Endometrial microvascular endothelial cells (primary cell): ENCODE measurements around the gene RNF157. TPM values are rescaled to one million over a fixed set of nuclear protein-coding genes. Genes with fewer than 3 reads are reported as not detected.

Experiments used
- in situ Hi-C: cut with HindIII; loops from 2 replicates; pipeline ENCODE4 v1.10.0; 2017; ENCODE audit warnings: low sequenced_read_pairs, low pct_unique_long_range_greater_than_20kb; ENCODE audit errors: inconsistent ontology term
- total RNA-seq: library from RNA; depleted of rRNA; stranded (reverse); fragments of >200 nt; gene quantifications from one replicate; pipeline ENCODE4 v1.2.3, GENCODE V29; 2015; ENCODE audit errors: inconsistent ontology term

Gene RNF157
- total RNA-seq, 1 donor from 2014 or later = not detected

DNA sequence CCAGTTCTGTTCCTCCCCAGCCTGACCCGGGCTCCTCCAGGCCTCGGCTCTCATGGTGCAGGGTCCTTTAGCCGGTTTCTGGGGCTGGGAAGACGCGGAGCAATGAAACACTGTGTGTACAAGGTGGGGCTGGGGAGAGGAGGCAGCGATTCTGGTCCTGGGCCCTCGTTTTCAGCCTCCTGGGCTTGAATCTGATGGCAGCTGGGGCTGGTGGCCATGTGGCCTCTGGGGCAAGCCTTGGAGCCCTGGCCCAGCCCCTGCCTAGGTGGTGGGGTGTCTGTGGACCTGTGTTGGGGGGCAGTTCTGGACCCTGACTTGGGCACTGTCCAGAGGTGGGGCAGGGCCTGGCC is 103.3 kb downstream of the RNF157 start:
- in situ Hi-C loops = no loop called here

DNA sequence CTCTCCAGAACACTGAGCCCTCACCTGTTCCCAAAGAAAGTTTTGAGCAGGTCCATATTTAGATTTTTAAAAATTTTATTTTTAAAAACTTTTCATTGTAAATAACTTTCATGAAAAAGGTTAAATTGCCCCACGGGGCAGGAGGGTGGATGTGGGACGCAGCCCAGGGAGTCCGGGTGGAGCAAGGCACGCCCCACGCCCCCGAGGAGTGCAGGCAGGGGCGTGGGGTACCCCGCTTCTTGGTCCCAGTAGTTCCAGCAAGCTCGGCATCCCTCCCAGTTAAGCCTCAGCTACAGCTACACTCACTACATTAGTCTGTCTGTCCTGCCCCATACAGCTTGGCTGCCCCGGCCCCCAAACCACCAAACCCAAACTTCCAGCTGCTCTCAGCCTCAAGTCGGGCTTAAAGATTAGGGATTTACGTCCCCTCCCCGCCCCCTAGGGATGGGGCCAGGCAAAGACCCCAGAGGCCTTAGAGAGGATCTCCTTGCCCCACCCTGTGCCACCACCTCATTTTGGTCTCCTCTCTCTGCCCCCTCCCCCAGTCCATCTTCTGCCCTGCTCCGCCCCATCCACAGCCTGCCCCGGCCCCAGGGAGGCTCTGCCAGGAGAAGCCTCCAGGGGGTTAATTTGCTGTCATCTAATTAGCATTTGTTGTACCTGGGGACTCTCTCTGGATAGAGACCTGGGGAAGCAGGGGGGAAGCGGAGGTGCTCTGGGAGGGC is 103.9 kb downstream of the RNF157 start:
- in situ Hi-C loops = no loop called here

DNA sequence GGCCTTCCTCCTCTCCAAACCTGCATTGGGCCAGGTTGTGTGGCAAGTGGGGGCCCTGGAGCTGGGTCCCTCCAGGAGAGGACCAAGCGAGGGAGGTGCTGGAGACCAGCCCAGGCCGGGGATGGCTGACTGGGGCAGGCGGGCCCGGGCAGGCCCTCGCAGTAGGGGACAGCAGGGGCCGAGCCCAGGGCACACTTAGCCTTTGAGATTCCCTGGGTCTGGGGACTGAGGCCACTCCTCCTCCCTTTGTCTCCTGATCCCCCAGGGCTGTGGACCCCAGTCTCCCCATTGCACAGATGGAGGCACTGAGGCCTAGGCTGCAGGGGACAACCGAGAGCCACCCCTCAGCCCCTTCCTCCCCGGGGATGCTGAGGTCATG is 104.5 kb downstream of the RNF157 start:
- in situ Hi-C loops = no loop called here

DNA sequence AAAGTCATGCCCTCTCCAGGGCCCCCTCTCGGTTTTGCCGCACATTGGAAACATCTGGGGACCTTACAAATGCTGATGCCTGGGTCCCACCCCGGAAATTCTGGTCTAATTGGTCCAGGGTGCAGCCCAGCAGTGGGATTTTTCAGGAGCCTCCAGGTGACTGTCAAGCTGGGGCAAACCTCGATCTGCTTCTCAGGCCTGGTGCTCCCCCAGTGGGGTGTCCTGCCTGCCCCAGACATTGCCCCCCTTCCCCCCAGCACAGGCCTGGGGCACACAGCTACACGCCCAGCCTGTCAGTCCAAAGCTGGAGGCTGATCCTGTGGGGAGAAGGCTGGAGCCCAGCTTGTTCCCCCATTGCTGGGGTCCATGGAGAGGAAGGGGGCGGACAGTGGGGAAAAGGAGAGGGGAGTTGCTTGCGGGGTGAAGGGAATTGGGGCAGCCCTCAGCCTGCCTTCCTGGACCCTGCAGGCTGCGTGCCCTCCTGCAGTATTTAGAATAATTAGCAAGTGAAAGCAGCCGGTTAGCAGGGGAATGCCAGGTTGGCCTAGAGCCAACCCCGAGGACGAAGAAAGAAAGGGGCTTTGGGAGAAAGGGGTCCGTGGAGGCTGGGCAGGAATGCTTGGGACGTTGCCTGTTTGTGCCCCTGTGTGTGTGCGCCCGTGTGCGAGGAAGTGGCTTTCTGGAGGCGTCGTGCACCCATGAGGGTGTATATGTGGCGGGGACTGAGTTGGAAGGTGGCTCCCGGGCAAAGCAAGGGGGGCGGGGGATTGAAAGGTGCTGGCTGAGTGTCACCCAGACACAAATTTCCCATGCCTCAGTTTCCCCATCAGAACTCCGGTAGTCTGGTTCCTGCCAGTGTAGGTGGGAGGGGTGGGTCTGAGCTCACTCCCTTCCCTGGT is 105.1 kb downstream of the RNF157 start:
- in situ Hi-C loops = no loop called here

DNA sequence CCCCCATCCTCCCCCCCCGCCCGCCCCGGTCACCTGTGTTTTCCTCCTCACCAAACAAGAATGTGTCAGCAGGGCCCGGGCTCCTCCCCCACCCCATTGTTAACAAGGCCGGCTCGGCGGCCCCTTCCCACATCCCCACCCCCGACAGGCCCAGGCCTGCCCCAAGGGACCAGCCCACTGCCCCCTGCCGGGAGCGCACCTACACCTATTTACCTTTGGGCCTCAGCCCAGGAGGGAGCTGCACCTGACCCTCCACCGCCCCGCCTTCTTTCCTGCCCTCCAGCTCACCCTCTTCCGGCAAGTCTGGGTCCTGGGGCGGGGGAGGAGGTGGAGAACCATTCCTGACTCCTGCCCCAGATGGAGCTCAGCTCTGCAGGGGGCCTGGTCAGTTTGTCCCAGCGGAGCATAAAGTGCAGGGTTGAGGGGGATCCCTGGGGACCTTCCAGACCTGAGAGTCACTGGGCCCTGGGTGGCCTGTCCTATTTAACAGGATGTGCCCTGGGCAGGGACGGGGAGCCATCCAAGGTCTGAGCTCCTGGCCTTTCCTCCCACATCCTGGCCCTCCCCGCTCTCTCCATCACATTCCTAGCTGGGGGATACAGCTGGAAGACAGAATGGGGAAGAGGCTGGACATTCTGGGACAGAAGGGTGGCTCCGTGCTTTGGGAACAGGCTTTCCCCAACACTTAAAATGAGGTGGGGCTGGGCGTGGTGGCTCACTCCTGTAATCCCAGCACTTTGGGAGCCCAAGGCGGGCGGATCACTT is 107.5 kb downstream of the RNF157 start:
- in situ Hi-C loops = no loop called here

DNA sequence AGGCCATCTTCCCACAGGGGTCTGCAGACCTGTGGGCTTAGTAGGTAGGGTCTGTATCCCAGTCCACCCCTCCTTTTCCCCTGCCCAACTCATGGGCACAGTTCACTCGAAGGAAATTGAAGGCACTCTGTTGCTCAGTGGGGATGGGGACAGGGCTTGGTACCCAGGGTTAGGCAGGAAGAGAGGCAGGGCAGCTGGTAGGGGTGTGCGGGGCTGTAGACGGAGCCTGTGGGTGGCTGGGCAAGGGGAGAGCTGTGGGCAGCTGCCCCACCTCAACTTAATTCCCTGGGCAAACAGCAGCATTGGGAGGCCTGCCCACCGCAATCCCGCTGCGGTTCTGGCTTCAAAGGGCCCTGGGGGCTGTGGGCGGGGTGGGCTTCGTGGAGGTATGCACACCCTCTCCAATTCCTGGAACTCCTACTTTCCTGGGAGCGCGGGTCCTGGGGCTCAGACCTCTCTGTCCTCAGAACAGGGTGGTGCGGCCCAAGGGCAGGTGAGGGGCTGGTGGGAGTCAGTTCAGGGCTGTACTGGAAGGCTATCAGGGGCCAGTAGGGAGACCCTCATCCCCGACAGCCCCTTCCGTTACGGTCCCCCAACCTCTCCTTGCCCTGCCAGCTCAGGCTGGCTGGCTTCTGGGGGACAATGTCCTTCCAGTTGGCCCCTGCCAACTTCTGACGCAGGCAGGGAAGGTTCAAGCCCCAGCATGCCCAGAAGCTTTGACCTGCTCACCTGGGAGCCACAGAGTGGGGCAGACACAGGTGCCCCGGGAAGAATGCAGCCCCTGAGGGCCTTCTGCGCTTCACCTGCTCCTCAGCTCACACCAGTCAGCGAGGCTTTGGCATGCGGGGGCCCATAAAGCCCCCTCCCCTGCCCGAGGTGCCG is 108.4 kb downstream of the RNF157 start:
- in situ Hi-C loops = no loop called here

DNA sequence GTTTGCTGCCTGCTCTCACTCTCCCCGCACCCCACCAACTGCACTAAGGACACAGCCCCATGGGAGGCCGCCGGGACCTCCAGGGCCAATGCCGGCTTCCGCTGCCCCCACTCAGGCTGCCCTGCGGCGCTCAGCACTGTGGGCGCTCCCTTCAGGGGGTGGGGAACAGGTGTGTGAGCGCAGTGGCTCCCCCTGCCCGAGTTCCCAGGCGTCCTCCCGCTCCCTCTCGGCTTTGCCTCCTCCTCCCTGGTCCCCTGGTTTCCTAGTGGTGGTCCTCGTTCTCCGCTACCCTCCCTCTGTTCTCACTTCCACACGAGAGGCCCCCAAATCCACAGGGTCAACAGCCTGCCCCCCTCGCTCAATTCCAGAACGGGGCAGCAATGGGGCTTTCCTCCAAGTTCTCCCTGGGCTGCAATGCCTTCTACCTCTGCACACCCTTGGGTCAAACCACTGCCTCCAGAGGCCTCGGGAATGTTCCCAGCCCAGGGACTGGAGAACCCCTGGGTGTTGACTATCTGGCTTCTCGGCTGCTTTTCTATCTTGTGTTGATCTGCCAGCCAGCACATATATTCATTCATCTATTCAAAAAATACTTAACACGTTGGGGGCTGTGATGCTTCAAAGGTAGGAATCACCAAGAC is 109.1 kb downstream of the RNF157 start:
- in situ Hi-C loops = no loop called here

DNA sequence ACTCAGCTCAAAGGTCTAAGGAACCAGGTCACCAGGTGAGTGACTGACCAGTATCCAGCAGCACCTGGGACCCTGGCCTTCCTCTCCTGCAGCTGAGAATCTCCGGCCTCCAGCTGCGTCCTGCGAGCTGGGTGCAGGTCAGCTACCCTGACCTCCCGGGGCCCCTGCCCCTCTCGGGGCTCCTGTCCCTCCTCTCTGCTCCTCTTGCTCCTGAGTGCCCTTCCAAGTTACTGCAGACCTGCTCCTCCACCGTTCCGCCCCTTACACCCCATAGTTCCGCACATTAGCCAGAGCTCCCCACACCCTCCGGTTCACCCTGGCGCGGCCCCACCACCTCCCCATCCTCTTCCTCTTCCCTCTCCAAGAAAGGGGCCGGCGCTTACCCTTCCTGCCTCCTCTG is 109.8 kb downstream of the RNF157 start:
- in situ Hi-C loops = no loop called here

DNA sequence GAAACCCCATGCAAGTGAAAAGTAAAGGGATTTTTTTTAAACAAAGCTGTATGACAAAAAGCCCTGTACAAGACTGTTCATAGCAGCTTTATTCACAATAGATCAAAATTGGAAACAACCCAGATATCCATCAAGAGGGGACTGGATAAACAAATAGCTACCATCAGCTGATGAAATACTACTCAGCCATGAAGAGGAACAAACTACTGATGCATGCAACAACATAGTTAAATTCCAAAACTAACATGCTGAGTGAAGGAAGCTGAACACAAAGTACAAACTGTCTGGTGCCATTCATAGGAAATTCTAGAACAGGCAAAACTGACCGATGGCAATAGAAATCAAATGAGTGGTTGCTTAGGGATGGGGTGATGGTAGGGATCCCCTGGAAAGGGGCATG is 114.4 kb downstream of the RNF157 start:
- in situ Hi-C loops = no loop called here

DNA sequence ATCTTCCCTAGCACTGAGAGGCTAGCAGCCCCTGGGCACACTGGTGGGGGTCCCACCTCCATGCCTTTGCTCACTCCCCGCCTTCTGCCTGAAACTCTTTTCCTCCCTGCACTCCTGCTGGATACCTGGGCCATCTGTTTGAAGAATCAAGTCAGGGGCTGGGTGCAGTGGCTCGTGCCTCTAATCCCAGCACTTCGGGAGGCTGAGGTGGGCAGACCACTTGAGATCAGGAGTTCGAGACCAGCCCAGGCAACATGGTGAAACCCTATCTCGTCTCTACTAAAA is 115.0 kb downstream of the RNF157 start:
- in situ Hi-C loops = no loop called here

DNA sequence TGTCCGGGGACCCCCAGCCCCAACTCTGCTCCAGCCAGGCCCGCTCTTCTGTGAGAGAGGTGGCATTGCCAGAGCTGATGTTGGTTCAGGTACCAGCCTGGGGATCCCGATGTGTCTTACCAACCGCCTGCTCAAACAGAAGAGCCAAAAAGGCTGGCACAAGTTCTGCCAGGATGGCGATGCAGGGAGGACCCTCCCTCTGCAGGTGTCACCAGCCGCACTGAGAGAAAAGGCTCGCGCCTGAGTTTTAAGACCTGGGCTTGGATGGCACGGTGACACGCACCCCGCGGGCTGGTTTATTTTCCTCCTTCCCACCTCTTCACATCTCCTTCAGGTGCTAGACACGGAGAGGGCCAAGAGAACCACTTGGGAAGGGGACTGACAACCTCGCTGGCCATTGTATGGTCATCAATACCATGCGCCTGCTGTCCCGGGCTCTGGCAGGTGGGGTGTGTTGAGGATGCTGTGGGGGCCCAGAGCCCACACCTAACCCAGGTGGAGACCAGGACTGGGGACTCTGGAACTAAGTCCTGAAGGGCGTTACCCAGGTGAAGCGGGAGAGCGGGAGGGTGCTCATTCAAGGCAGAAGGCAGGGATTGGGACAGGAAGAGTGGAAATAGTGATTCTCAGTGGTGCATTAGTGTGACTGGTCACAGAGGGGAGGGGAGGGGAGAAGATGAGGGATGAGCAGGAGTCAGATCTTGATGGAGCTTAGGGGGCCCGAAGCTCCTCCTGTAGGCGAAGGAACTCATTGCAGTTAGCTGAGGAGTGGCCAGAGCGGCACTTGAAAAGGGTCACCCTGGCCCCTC is 115.5 kb downstream of the RNF157 start:
- in situ Hi-C loops = no loop called here

DNA sequence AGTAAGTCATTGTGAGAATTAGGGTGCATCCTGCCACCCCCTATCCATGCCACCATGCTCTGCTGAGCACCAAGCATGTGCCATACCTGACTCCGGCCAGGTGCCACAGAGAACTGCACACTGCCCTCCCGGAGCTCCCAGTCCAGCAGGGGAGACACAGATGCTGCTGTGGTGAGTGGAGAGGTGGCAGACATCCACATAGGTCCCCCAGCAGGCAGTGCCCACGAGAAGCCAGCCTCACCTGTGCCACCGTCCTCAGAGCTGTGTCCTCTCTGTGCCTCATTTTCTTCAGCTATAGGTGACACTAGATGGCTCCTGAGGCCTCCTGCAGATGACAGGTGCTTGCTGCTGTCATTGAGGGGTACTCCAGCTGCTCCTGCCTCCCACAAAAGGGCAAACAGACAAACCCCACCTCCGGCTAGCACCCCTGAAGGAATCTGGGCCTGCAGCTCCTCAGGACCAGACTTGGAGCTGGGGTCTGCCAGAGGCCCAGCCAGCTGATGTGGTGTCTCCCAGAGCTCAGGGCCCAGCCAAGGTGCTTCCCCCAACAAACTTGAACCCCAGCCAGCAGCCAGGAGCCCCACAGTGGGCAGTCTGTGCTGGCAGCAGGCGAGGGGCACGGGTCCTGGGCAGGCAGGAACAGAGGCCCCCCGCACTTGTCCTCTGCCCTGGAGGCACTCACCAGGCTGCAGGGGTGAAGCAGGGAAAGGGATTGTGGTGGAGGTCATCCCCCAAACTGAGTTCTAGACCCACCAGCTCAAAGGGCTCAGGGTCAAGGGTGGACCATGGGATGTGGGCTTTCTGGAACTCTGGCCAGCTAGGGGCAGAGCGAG is 116.3 kb downstream of the RNF157 start:
- in situ Hi-C loops = no loop called here

DNA sequence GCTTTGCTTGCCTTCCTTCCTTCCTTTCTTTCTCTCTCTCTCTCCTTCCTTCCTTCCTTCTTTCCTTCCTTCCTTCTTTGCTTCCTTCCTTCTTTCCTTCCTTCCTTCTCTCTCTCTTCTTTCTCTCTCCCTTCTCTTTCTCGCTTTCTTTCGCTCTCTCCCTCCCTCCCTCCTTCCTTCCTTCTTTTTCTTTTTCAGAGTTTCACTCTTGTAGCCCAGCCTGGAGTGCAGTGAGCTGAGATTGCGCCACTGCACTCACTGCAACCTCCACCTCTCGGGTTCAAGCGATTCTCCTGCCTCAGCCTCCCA is 117.1 kb downstream of the RNF157 start:
- in situ Hi-C loops = no loop called here

DNA sequence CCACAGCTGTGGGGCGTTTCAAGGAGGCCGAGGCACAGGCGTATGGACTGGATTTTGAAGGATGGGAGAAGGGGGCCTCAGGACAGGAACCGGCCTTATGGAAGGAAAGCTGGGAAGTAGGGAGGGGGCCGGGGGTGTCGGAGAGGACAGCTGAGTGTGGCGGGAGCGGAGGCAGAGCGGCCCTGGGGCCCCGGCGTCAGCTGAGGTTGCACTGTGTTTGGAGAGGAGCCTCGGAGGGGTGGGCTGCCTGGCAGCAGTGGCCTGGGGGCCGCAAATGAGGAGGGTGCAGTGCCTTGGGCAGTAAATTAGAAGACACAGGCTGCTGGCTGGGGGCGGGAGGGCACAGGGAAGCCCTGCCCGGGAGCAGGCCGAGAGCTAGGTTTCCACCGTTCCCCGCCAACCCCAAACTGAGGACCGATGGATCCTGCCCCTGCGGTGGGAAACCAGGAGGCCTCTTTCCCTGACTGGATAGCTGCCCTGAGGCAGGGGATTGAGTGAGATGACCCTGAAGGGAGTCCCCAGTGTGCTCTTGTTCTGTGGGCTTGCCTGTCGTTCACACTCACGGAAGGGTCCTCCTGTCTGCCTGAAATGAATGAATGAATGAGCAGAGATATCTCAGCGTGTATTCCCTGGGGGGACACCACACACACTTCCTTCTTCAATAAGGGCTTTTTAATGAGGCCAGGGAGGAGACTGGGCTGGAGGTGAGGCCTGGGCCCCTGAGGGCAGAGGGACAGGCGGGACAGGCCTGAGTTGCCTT is 117.7 kb downstream of the RNF157 start:
- in situ Hi-C loops = no loop called here

DNA sequence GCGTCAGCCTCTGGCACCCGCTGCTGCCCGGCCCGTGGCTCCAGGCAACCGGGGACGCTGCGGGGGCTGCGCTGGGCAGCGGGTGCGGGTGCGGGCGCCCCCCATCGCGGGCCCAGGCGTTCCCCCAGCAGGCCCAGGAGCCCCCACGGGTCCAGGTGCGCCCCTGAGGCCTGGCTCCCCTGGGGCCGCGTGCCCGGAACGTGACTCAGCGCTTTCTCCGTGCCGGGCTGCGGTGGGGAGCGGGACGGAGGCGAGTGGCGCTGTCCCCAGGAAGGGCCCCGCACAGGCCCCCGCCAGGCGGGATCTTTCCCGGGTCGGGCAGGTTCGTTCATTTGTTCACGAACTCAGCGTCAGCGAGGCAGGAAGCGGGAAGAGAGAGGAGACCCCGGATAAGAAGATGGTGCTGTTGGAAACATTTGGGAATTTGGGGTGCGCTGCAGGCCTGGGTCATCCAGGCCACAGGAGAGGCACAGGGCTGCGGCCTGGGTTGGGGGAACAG is 118.3 kb downstream of the RNF157 start:
- in situ Hi-C loops = no loop called here

DNA sequence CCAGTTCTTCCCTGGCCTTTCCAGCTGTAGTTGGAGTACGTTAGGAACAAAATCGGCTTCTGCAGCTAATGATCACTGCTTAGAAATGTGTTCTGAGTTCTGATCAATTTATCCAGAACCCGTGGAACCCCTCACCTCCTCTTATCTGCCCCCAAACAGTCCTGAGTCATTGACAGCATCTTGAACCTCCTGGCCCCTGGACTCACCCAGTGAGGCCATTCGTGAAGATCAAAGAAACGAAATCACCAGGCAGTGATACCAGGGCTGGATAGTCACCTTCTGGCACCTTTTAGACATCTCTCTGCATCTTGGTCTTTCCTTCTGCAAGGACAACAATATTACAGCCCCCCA is 119.7 kb downstream of the RNF157 start:
- in situ Hi-C loops = no loop called here
